ENCODE measurements around the gene SPAG16.

Gene SPAG16

GRCh38 chr2:213669657-213670056 is 385.4 kb downstream of the SPAG16 start:
- Histone ChIP-seq H3K36me3 (ENCODE audit: insufficient read depth, low read length) (no peaks in the 10 kb centered on the region), H3K4me3 (ENCODE audit: low read depth, low read length, poor library complexity, severe bottlenecking) (no peak overlapping the region), H2AFZ (ENCODE audit: low read length) (no peak overlapping the region), H3K79me2 (ENCODE audit: insufficient read depth, low read length) (no peaks in the 10 kb centered on the region), H3K9me3 (ENCODE audit: low read length) (no peaks in the 10 kb centered on the region), H3K4me2 (ENCODE audit: low read length) (no peak overlapping the region), H4K20me1 (ENCODE audit: insufficient read depth, low read length) (no peaks in the 10 kb centered on the region), H3F3A (ENCODE audit: insufficient read depth, low read length) (no peaks in the 10 kb centered on the region), H3K27ac (ENCODE audit: low read depth, low read length, poor library complexity, severe bottlenecking) (no peak overlapping the region), H3K4me1 (ENCODE audit: insufficient read depth, low read length, severe bottlenecking) (no peaks in the 10 kb centered on the region), H3K9me2 (ENCODE audit: low read depth, low read length) (no peaks in the 10 kb centered on the region; the same call in 1 of the 2 replicates), H3K27me3 (ENCODE audit: insufficient read depth, low read length) (no peaks in the 10 kb centered on the region), H3K9ac (ENCODE audit: low read length) (no peak overlapping the region)
- TF ChIP-seq CTCF (IDR thresholded peaks at IDR 0.05; ENCODE audit: low read length): no peak
- TF ChIP-seq EZH2 (IDR thresholded peaks at IDR 0.05; ENCODE audit: borderline replicate concordance, low read length): no peak

- H2AFZ ChIP-seq (ENCODE audit: low read length): no peak overlapping the region
- H3K4me1 ChIP-seq (ENCODE audit: insufficient read depth, low read length, severe bottlenecking): no peaks in the 10 kb centered on the region
- H3K9me3 ChIP-seq (ENCODE audit: low read length): no peaks in the 10 kb centered on the region
- no peak overlapping the region for H3K4me3 ChIP-seq (ENCODE audit: low read depth, low read length, poor library complexity, severe bottlenecking)
- H4K20me1 ChIP-seq (ENCODE audit: insufficient read depth, low read length): no peaks in the 10 kb centered on the region
- no peak overlapping the region for H3K4me2 ChIP-seq (ENCODE audit: low read length)
- H3F3A ChIP-seq (ENCODE audit: insufficient read depth, low read length): no peaks in the 10 kb centered on the region
- no peak overlapping the region for H3K9ac ChIP-seq (ENCODE audit: low read length)
- no peak for TF ChIP-seq EZH2 (IDR thresholded peaks at IDR 0.05; ENCODE audit: borderline replicate concordance, low read length)
- no peak for TF ChIP-seq CTCF (IDR thresholded peaks at IDR 0.05; ENCODE audit: low read length)
- no peaks in the 10 kb centered on the region for H3K79me2 ChIP-seq (ENCODE audit: insufficient read depth, low read length)
- no peaks in the 10 kb centered on the region; the same call in 1 of the 2 replicates for H3K9me2 ChIP-seq (ENCODE audit: low read depth, low read length)
- H3K36me3 ChIP-seq (ENCODE audit: insufficient read depth, low read length): no peaks in the 10 kb centered on the region
- no peaks in the 10 kb centered on the region for H3K27me3 ChIP-seq (ENCODE audit: insufficient read depth, low read length)
- H3K27ac ChIP-seq (ENCODE audit: low read depth, low read length, poor library complexity, severe bottlenecking): no peak overlapping the region
Measured at GRCh38 chr2:213678437-213679218, 394.4 kb downstream of the SPAG16 start.

GRCh38 chr2:213679894-213680293 is 395.6 kb downstream of the SPAG16 start:
- no peak overlapping the region for H3K27ac ChIP-seq (ENCODE audit: low read depth, low read length, poor library complexity, severe bottlenecking)
- no peak overlapping the region for H2AFZ ChIP-seq (ENCODE audit: low read length)
- no peaks in the 10 kb centered on the region for H3F3A ChIP-seq (ENCODE audit: insufficient read depth, low read length)
- TF ChIP-seq EZH2 (IDR thresholded peaks at IDR 0.05; ENCODE audit: borderline replicate concordance, low read length) (no peak), CTCF (IDR thresholded peaks at IDR 0.05; ENCODE audit: low read length) (no peak)
- H3K9me3 ChIP-seq (ENCODE audit: low read length): no peaks in the 10 kb centered on the region
- H3K79me2 ChIP-seq (ENCODE audit: insufficient read depth, low read length): no peaks in the 10 kb centered on the region
- H3K4me3 ChIP-seq (ENCODE audit: low read depth, low read length, poor library complexity, severe bottlenecking): no peak overlapping the region
- no peaks in the 10 kb centered on the region for H3K27me3 ChIP-seq (ENCODE audit: insufficient read depth, low read length)
- H3K36me3 ChIP-seq (ENCODE audit: insufficient read depth, low read length): no peaks in the 10 kb centered on the region
- H4K20me1 ChIP-seq (ENCODE audit: insufficient read depth, low read length): no peaks in the 10 kb centered on the region
- no peak overlapping the region for H3K4me2 ChIP-seq (ENCODE audit: low read length)
- H3K9me2 ChIP-seq (ENCODE audit: low read depth, low read length): no peaks in the 10 kb centered on the region
- no peaks in the 10 kb centered on the region for H3K4me1 ChIP-seq (ENCODE audit: insufficient read depth, low read length, severe bottlenecking)
- H3K9ac ChIP-seq (ENCODE audit: low read length): no peak overlapping the region

All from OCI-LY1 (cell line).